ELF-1 (cell line): ENCODE data around the gene TLR5.
"Not testable (repeated sequence)": the region's sequence is repeated elsewhere in the genome, so short reads cannot be mapped to it uniquely, and the experiment has no call there.

Experiments used
- DNase-seq: peaks from one replicate; pipeline ENCODE4 v3.0.0-alpha.2; 2016; ENCODE audit warnings: low read depth, low spot score

TLR5 gene, protein sequence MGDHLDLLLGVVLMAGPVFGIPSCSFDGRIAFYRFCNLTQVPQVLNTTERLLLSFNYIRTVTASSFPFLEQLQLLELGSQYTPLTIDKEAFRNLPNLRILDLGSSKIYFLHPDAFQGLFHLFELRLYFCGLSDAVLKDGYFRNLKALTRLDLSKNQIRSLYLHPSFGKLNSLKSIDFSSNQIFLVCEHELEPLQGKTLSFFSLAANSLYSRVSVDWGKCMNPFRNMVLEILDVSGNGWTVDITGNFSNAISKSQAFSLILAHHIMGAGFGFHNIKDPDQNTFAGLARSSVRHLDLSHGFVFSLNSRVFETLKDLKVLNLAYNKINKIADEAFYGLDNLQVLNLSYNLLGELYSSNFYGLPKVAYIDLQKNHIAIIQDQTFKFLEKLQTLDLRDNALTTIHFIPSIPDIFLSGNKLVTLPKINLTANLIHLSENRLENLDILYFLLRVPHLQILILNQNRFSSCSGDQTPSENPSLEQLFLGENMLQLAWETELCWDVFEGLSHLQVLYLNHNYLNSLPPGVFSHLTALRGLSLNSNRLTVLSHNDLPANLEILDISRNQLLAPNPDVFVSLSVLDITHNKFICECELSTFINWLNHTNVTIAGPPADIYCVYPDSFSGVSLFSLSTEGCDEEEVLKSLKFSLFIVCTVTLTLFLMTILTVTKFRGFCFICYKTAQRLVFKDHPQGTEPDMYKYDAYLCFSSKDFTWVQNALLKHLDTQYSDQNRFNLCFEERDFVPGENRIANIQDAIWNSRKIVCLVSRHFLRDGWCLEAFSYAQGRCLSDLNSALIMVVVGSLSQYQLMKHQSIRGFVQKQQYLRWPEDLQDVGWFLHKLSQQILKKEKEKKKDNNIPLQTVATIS

GRCh38 chr1:223142795-223143536 lies at the start of gene TLR5:
TSS of gene TLR5 (minus strand) at chr1:223143248. CDS start at chr1:223113031, 30,217 bp downstream.
- peak; percentile 90 for DNase-seq

- no peak for DNase-seq
Measured at GRCh38 chr1:223189903-223190724, 47.1 kb upstream of the TLR5 start.

DNA sequence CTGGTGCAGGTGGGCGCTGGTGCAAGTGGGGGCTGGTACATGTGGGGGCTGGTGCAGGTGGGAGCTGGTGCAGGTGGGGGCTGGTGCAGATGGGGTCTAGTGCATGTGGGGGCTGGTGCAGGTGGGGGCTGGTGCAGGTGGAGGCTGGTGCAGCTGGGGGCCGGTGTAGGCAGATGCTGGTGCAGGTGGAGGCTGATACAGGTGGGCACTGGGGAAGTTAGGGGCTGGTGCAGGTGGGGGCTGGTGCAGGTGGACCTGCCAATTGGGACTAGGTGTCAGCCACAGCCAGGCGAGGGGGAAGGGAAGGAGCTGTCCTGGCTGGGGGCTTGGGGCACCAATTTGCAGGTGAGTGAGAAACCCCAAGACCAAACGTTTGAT lies 46.5 kb upstream of the TLR5 start:
- no peak for DNase-seq

GRCh38 chr1:223188618-223189356 lies 45.7 kb upstream of the TLR5 start:
- no peak for DNase-seq

- DNase-seq, result no peak
Measured at GRCh38 chr1:223186800-223187199, 43.8 kb upstream of the TLR5 start.

GRCh38 chr1:223183268-223183862 lies 40.3 kb upstream of the TLR5 start:
- DNase-seq, result no peak

DNA sequence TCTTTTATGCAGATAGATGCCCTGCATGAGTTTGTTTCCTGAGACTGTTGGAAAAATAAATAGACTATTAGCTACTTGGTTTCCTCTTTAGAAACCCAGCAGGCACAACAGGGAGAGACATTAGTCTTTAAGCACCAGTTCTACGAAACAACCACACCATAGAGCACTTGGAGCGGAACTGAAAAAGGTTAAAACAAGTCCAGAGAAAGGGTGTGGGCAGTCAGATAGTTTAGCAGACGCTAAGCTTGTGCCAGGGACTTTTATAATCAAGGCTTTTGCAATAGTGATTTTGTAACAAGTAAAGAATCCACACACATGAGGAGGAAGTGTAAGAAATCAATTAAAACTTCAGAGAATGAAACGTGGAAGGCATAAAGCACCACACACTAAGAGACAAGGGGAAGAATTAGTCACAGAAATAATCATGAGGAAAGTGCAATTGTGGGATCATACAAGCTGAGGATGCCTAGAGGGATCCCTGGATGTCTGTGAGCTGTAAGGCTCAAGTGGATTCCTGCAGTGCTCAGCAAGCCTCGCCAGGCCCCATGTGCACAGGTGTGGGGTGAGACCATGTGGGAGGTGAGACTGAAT lies 37.8 kb upstream of the TLR5 start:
- no peak for DNase-seq

- no peak for DNase-seq
Measured at GRCh38 chr1:223179786-223180185, 36.7 kb upstream of the TLR5 start.

GRCh38 chr1:223179280-223179679 lies 36.2 kb upstream of the TLR5 start:
- no peak for DNase-seq

DNA sequence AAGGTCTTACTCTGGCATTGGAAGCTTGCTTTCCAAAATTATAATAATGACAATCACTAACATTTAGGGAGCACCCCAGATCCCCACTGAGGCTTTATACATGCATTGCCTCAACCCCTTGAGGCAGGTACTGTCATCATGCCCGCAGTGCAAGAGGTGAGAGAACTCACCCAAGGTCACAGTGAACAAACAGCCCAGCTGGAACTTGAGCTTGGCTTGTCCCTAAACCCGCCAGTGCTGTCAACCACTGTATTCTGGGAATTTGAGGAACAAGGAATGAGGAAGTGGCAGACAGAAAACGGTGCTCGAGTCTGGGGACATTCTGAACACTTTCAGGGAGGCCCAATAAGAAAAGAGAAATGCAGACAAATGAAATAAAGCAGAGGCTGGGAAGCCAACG lies 34.6 kb upstream of the TLR5 start:
- DNase-seq, result no peak

GRCh38 chr1:223176437-223176836 lies 33.4 kb upstream of the TLR5 start:
- no peak for DNase-seq

DNA sequence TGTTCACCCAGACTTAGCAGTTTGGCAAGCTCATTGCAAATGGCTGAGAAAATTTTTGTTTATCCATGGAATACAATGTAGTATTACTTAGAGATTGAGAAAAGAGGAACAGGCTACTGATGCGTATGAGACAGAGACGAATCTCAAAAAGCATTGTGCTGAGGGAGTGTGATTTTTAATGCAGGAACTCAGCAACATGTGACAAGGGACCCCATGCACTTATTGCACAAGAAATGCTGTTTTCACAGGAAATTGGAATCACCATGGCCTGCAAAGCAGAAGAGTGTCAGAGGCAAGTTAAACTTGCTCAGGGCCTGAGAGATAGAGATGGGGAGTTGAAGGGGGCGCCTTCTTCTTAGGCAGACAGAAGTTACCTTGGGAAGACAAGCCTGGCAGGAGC lies 32.6 kb upstream of the TLR5 start:
- DNase-seq, result no peak

- DNase-seq, result peak; percentile 84
Measured at GRCh38 chr1:223175032-223175431, 32.0 kb upstream of the TLR5 start.

DNA sequence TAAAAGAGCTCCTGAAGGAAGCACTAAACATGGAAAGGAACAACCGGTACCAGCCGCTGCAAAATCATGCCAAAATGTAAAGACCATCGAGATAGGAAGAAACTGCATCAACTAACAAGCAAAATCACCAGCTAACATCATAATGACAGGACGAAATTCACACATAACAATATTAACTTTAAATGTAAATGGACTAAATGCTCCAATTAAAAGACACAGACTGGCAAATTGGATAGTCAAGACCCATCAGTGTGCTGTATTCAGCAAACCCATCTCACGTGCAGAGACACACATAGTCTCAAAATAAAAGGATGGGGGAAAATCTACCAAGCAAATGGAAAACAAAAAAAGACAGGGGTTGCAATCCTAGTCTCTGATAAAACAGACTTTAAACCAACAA lies 26.4 kb upstream of the TLR5 start:
- DNase-seq, result not testable (repeated sequence)

DNA sequence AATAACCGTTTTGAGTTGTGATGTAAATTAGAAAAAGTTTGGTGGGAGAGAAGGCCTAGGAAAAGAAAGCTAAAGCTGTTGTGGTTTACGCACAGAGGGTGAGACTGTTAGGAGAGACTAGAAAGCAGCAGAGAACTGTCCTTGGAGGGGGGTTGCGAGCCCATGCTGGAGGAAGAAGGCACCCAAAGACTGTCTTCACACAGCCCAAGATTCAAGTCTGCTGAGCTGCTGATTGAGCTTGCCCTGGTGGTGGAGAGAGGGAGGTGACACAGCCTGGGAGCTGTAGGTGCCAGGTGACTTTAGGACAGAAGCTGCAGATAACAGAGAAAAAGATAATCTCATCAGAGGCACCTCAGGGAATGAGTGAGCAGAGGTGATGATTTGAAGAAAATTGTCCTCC lies 18.3 kb upstream of the TLR5 start:
- DNase-seq, result peak; percentile 4

DNA sequence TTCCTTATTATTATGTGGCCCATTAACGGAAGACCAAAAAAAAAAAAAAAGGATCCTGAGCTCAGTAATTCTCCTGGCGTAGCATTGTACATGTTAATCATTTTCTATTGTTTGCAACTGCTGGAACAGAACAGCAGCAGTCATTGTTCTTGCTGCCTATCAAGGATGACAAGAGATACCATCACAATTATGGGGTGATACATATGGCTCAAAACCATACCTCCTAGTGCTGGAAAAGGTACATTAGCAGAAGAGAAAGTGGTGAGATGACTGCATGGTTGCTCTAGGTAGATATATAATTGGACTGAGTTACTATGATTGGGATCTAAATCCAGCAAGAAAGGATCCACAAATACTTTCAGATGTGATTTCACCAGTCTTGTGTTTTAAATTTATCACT lies 13.3 kb upstream of the TLR5 start:
- DNase-seq, result no peak

DNA sequence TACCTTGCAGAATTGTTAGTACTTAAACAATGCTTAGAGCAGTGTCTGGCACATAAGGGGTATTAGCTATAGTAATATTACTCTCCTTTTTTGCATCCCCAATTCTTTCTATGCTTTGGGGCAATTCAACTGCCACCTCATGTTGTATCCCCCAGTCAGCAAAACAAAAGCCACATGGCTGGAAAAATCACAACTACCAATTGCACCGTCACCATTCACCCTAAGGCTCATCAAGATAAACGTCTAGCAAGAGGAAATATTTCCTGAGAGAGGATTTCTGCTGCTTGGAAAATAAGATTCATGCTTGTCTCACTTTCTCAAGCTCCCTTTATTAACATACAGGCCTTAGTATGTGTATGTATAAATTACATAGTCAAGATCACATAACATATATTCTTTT lies 12.1 kb upstream of the TLR5 start:
- DNase-seq, result no peak

DNA sequence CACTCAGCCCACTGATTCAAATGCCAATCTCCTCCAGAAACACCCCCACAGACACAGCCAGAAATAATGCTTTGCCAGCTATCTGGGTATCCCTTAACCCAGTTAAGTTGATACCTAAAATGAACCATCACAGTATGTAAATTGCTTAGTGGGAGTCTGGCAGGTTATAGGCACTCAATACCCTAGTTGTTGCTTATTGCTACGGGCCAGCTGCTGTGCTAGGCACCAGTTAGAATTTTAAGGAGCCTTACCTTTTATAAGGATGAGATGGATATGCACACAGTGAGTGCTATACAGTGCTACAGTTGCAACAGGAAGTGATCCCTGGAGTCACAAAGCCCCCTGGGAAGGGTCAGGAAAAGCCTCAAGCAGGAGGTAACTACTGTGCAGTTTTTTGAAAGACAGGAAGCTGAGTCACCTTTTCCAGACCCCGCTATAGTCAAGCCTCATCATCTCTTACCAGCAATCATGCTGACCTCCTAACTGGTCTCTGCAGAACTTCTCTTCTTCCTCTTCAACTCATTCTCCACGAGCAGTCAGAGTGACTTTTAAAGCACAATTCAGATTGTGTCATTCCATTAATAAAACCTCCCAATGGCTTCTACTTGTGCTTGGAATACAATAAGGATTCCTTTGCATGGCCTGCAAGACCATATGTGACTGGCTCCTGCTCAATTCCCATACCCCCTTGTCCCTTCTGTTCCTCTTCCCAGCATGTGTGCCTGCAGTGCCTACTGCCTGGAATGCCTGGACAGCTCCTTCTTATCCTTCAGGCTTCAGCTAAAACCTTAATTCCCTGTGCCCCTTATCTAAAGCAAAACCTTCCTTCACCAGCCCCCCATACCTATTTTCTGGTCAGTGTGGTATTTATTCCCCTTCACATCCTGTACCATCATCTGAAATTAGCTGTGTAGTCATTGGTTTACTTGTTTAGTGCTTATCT lies 10.4 kb upstream of the TLR5 start:
- DNase-seq, result no peak

- no peak for DNase-seq
Measured at GRCh38 chr1:223152399-223152798, 9.4 kb upstream of the TLR5 start.
